Stimulated activated CD4-positive, alpha-beta T cell treated with anti-CD3 and anti-CD28 coated beads, Interleukin-12 subunit alpha, Interleukin-12 subunit beta, amount 100 ng/mL, for 24 hours (primary cell): ENCODE measurements around the gene PPP6R3.
"Not testable (repeated sequence)": the region's sequence is repeated elsewhere in the genome, so short reads cannot be mapped to it uniquely, and the experiment has no call there.

ENCODE experiments used
- DNase-seq, 2 experiments: peaks; one replicate each; pipeline ENCODE4 v3.0.0-alpha.2; 2020; ENCODE audit warnings: low read depth in 2 of 2

The PPP6R3 gene

GRCh38 chr11:68525336-68525735, 64.8 kb downstream of the PPP6R3 start:
- DNase-seq, result no peak

GRCh38 chr11:68525930-68526329, 65.4 kb downstream of the PPP6R3 start:
- DNase-seq, result no peak

GRCh38 chr11:68527585-68527984, 67.0 kb downstream of the PPP6R3 start:
- DNase-seq, result no peak

- no peak for DNase-seq
Observed at GRCh38 chr11:68528630-68529029, 68.1 kb downstream of the PPP6R3 start.

GRCh38 chr11:68531129-68531693, 70.7 kb downstream of the PPP6R3 start:
- no peak for DNase-seq

GRCh38 chr11:68532727-68533369, 72.3 kb downstream of the PPP6R3 start:
- DNase-seq, result no peak

GRCh38 chr11:68533945-68534344, 73.4 kb downstream of the PPP6R3 start:
- DNase-seq, result no peak

GRCh38 chr11:68535098-68535497, 74.5 kb downstream of the PPP6R3 start:
- DNase-seq, result no peak

GRCh38 chr11:68536706-68537105, 76.2 kb downstream of the PPP6R3 start:
- DNase-seq, result no peak

GRCh38 chr11:68538025-68538424, 77.5 kb downstream of the PPP6R3 start:
- DNase-seq, result no peak

- no peak for DNase-seq
Observed at GRCh38 chr11:68539395-68539794, 78.8 kb downstream of the PPP6R3 start.

GRCh38 chr11:68540504-68540903, 80.0 kb downstream of the PPP6R3 start:
- not testable (repeated sequence) for DNase-seq

GRCh38 chr11:68541116-68541515, 80.6 kb downstream of the PPP6R3 start:
- DNase-seq, result no peak

GRCh38 chr11:68541991-68542390, 81.4 kb downstream of the PPP6R3 start:
- no peak for DNase-seq

GRCh38 chr11:68542617-68543016, 82.1 kb downstream of the PPP6R3 start:
- no peak for DNase-seq

- DNase-seq, result no peak
Observed at GRCh38 chr11:68543594-68543993, 83.0 kb downstream of the PPP6R3 start.

- DNase-seq, result no peak
Observed at GRCh38 chr11:68545347-68545746, 84.8 kb downstream of the PPP6R3 start.

GRCh38 chr11:68545796-68546195, 85.2 kb downstream of the PPP6R3 start:
- no peak for DNase-seq

GRCh38 chr11:68546555-68546954, 86.0 kb downstream of the PPP6R3 start:
- DNase-seq, result no peak

- no peak for DNase-seq
Observed at GRCh38 chr11:68549789-68550484, 89.4 kb downstream of the PPP6R3 start.

GRCh38 chr11:68550485-68550817, 89.9 kb downstream of the PPP6R3 start:
- peak in 1 of 2 experiments; percentile 25 for DNase-seq

GRCh38 chr11:68551223-68551622, 90.7 kb downstream of the PPP6R3 start:
- DNase-seq, result no peak

GRCh38 chr11:68551777-68552176, 91.2 kb downstream of the PPP6R3 start:
- DNase-seq, result no peak
